Measurements from ENCODE around the gene PDE8A. TPM values are rescaled to one million over a fixed set of nuclear protein-coding genes. Genes with fewer than 3 reads are reported as not detected.
A peak's percentile ranks its signal among the peaks of the same experiment; 100 is the strongest.

The PDE8A gene, protein sequence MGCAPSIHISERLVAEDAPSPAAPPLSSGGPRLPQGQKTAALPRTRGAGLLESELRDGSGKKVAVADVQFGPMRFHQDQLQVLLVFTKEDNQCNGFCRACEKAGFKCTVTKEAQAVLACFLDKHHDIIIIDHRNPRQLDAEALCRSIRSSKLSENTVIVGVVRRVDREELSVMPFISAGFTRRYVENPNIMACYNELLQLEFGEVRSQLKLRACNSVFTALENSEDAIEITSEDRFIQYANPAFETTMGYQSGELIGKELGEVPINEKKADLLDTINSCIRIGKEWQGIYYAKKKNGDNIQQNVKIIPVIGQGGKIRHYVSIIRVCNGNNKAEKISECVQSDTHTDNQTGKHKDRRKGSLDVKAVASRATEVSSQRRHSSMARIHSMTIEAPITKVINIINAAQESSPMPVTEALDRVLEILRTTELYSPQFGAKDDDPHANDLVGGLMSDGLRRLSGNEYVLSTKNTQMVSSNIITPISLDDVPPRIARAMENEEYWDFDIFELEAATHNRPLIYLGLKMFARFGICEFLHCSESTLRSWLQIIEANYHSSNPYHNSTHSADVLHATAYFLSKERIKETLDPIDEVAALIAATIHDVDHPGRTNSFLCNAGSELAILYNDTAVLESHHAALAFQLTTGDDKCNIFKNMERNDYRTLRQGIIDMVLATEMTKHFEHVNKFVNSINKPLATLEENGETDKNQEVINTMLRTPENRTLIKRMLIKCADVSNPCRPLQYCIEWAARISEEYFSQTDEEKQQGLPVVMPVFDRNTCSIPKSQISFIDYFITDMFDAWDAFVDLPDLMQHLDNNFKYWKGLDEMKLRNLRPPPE
- total RNA-seq, result 21.1 to 23.8 TPM (median 22.7 TPM) in 3 replicates
- long read RNA-seq, transcript PDE8A-203 (22 exons, 3,912 nt), result major isoform, 29 of 42 reads
- long read RNA-seq, partial matches to known transcripts, result 2 of 42 reads
- long read RNA-seq, other reads (novel, unspliced or antisense), result 8 of 42 reads

DNA sequence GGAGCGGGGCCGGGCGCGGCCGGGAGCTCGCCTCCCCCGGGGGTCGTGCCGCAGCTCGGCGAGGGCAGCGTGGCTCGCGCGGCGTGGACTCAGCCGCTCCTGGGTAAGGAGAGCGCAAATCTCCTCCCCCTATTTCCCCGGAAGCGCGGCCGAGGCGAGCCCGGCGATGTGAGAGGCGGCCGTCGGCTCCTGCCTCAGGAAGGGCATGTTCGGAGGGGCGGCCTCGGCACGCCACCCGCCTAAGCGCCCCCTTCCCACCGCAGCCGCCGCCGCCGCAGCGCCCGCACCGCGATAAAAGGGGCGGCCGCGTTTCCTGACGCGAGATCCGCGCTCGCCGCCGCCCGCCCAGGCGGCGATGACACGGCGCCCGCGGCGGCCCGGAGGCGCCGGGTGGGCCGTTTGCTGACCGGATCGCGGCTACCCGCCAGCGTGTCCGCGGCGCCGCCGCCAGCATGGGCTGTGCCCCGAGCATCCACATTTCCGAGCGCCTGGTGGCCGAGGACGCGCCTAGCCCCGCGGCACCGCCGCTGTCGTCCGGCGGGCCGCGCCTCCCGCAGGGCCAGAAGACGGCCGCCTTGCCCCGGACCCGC is at the start of gene PDE8A:
TSS of gene PDE8A (plus strand) at position 146 of the 590 bp plus-strand sequence. CDS start at position 453, 307 bp downstream.
- Mint-ChIP-seq H3K27me3 (ENCODE audit: low read depth) (no peaks in the 10 kb centered on the region), H3K36me3 (ENCODE audit: low read depth) (peaks cover 2% of the 10 kb centered on the region), H3K27ac (ENCODE audit: unreplicated experiment) (peak within 1 kb of the TSS; percentile 96), H3K9me3 (ENCODE audit: low read depth) (no peaks in the 10 kb centered on the region), H3K4me3 (ENCODE audit: unreplicated experiment) (peak within 1 kb of the TSS; percentile 92), H3K4me1 (ENCODE audit: low read depth) (peaks cover 28% of the 10 kb centered on the region)
- TF ChIP-seq CTCF (IDR thresholded peaks at IDR 0.05), result peak; percentile 30
- DNase-seq (ENCODE audit: low spot score), result no peak

DNA sequence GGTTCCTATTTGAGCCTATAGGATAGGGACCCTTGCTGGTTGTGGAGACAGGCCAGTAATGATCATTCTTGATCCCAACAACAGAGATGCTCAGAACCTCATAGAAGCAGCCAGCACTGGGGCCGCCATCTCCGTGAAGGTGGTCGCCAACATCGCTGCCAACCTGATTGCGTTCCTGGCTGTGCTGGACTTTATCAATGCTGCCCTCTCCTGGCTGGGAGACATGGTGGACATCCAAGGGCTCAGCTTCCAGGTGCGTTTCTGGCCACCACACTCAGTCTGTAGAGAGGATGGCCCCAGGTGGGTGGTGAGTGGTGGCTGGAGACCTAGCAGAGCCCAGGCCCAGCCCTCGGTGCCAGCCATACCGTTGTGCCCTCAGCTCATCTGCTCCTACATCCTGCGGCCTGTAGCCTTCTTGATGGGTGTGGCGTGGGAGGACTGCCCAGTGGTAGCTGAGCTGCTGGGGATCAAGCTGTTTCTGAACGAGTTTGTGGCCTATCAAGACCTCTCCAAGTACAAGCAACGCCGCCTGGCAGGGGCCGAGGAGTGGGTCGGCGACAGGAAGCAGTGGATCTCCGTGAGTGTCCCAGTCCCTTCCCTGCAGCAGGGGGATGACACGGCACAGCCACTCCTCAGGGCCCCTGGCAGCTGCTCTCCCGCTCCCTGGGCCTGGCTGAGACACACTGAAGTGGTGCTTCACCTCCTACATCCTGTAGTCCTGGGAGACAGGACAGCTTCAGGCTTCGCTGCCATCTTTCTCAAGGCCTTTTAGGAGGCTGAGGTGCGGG is 46.5 kb upstream of the PDE8A start:
- H3K27ac Mint-ChIP-seq (ENCODE audit: unreplicated experiment), result no peak overlapping the region
- H3K36me3 Mint-ChIP-seq (ENCODE audit: low read depth), result peaks cover 1% of the 10 kb centered on the region
- peak; percentile 64 for TF ChIP-seq CTCF (IDR thresholded peaks at IDR 0.05)
- no peak overlapping the region for H3K4me3 Mint-ChIP-seq (ENCODE audit: unreplicated experiment)
- no peak for DNase-seq (ENCODE audit: low spot score)
- peaks cover under 1% of the 10 kb centered on the region for H3K4me1 Mint-ChIP-seq (ENCODE audit: low read depth)
- no peaks in the 10 kb centered on the region for H3K9me3 Mint-ChIP-seq (ENCODE audit: low read depth)
- H3K27me3 Mint-ChIP-seq (ENCODE audit: low read depth), result peaks cover 6% of the 10 kb centered on the region

- H3K4me3 Mint-ChIP-seq (ENCODE audit: unreplicated experiment), result no peak overlapping the region
- TF ChIP-seq CTCF (IDR thresholded peaks at IDR 0.05), result no peak
- H3K4me1 Mint-ChIP-seq (ENCODE audit: low read depth), result no peaks in the 10 kb centered on the region
- no peaks in the 10 kb centered on the region for H3K9me3 Mint-ChIP-seq (ENCODE audit: low read depth)
- H3K36me3 Mint-ChIP-seq (ENCODE audit: low read depth), result peaks cover 1% of the 10 kb centered on the region
- H3K27ac Mint-ChIP-seq (ENCODE audit: unreplicated experiment), result no peak overlapping the region
- peaks cover 6% of the 10 kb centered on the region for H3K27me3 Mint-ChIP-seq (ENCODE audit: low read depth)
- no peak for DNase-seq (ENCODE audit: low spot score)
Measured at GRCh38 chr15:84937144-84937543, 44.5 kb upstream of the PDE8A start.

GRCh38 chr15:84938726-84939125 is 42.9 kb upstream of the PDE8A start:
- no peak for DNase-seq (ENCODE audit: low spot score)
- H3K36me3 Mint-ChIP-seq (ENCODE audit: low read depth), result peaks cover 1% of the 10 kb centered on the region
- H3K27me3 Mint-ChIP-seq (ENCODE audit: low read depth), result peaks cover 6% of the 10 kb centered on the region
- no peaks in the 10 kb centered on the region for H3K4me1 Mint-ChIP-seq (ENCODE audit: low read depth)
- no peaks in the 10 kb centered on the region for H3K9me3 Mint-ChIP-seq (ENCODE audit: low read depth)
- no peak for TF ChIP-seq CTCF (IDR thresholded peaks at IDR 0.05)
- no peak overlapping the region for H3K27ac Mint-ChIP-seq (ENCODE audit: unreplicated experiment)
- no peak overlapping the region for H3K4me3 Mint-ChIP-seq (ENCODE audit: unreplicated experiment)

Data from chondrocyte (in vitro differentiated cells).